HepG2 (cell line): ENCODE results near the gene LMNTD1. TPM values are rescaled to one million over a fixed set of nuclear protein-coding genes. Genes with fewer than 3 reads are reported as not detected.

Experiments
- ATAC-seq: fragments of 200-7000 bp; cut with Tn5 transposase; 3 replicates; pipeline ENCODE4 v1.9.1; 2020; ENCODE audit warnings: mild to moderate bottlenecking, moderate library complexity
- BruUV-seq: library from RNA; stranded (reverse); fragments of 400-500 nt; replicated peaks from 2 replicates; lab custom pipeline; 2021; lab: Mats Ljungman, UMichigan
- CTCF ChIA-PET: fragments of 300-600 bp; formaldehyde crosslinking; extraction: SDS; loops from one replicate; lab custom pipeline; 2021; ENCODE audit warnings: low total read pairs, inconsistent platforms, low intra/inter-chr PET ratio; lab: Yijun Ruan, JAX
- POLR2A ChIA-PET: fragments of 350-600 bp; sonication (Branson Sonifier 250); formaldehyde crosslinking; loops from one replicate; lab custom pipeline; 2020; ENCODE audit warnings: antibody characterized with exemption, inconsistent platforms; lab: Yijun Ruan, JAX
- DNase-seq: peaks from one replicate; pipeline ENCODE4 v3.0.0-alpha.2; 2015; ENCODE audit warnings: low spot score
- FAIRE-seq: peaks from 3 replicates; lab custom pipeline; 2011; peaks lifted over from hg19 to GRCh38; lab: Jason Lieb, UNC
- H2AFZ ChIP-seq: one replicate; pipeline ENCODE4 v1.6.1; 2011; ENCODE audit warnings: low read length, inconsistent platforms
- H3K27ac ChIP-seq: fragments of 300-600 bp; 3 replicates; pipeline ENCODE4 v1.8.0; 2011; ENCODE audit warnings: mixed run types, mild to moderate bottlenecking, mixed read lengths, low read length, inconsistent platforms; ENCODE audit not compliant: insufficient read depth; ENCODE audit errors: extremely low read length
- H3K27me3 ChIP-seq, 2 experiments: fragments of 200-600 bp in 1 of 2; 2 replicates in 1 of 2; 3 replicates in 1 of 2; pipeline versions ENCODE4 v1.6.0 to v1.8.0; 2011; ENCODE audit warnings: low read length in 2 of 2, mild to moderate bottlenecking in 2 of 2, moderate library complexity in 2 of 2, inconsistent platforms in 1 of 2; ENCODE audit not compliant: insufficient read depth in 2 of 2, control insufficient read depth in 1 of 2
- H3K36me3 ChIP-seq, 2 experiments: fragments of 200-600 bp in 1 of 2; replicated peaks in 1 of 2; 2 replicates in 1 of 2; 3 replicates in 1 of 2; pipeline versions ENCODE4 v1.5.1 to v1.8.0; 2011; ENCODE audit warnings: low read length in 2 of 2, inconsistent platforms in 1 of 2; ENCODE audit not compliant: insufficient read depth in 2 of 2, control insufficient read depth in 1 of 2
- H3K4me1 ChIP-seq: 2 replicates; pipeline ENCODE4 v1.5.1; 2012; ENCODE audit warnings: low read length, inconsistent platforms; ENCODE audit not compliant: insufficient read depth
- H3K4me2 ChIP-seq: 2 replicates; pipeline ENCODE4 v1.6.0; 2011; ENCODE audit warnings: low read depth, low read length, inconsistent platforms
- H3K4me3 ChIP-seq, 3 experiments: fragments of 200-600 bp in 1 of 3; sonication (generic), shearing (Covaris generic) in 1 of 3; replicated peaks in 1 of 3; 2 replicates each; pipeline ENCODE4 v1.5.1; 2011 to 2016; ENCODE audit warnings: low read length in 3 of 3, inconsistent platforms in 2 of 3, low read depth in 2 of 3, mild to moderate bottlenecking in 2 of 3, control low read depth in 1 of 3, mixed read lengths in 1 of 3; ENCODE audit not compliant: insufficient read depth in 1 of 3
- H3K79me2 ChIP-seq: one replicate; pipeline ENCODE4 v1.6.1; 2011; ENCODE audit warnings: low read length, inconsistent platforms; ENCODE audit not compliant: insufficient read depth
- H3K9ac ChIP-seq: 2 replicates; pipeline ENCODE4 v1.6.0; 2011; ENCODE audit warnings: mild to moderate bottlenecking, low read depth, low read length, inconsistent platforms; ENCODE audit not compliant: insufficient read depth
- H3K9me3 ChIP-seq: 2 replicates; pipeline ENCODE4 v1.5.1; 2012; ENCODE audit warnings: mild to moderate bottlenecking, low read length
- H4K20me1 ChIP-seq: 2 replicates; pipeline ENCODE4 v1.6.0; 2011; ENCODE audit warnings: inconsistent platforms, mild to moderate bottlenecking, low read length, moderate library complexity; ENCODE audit not compliant: insufficient read depth
- MAFF ChIP-seq: IDR thresholded peaks from 2 replicates; pipeline ENCODE4 v1.6.1; 2011; ENCODE audit warnings: low read depth, low read length, improper control_type of control experiment
- MAFK ChIP-seq, 2 experiments: IDR thresholded peaks in 1 of 2; conservative IDR thresholded peaks in 1 of 2; 2 replicates each; pipeline ENCODE4 v1.6.1; 2011; ENCODE audit warnings: improper control_type of control experiment in 2 of 2, low read length in 2 of 2
- TBL1XR1 ChIP-seq: fragments of 150-350 bp; IDR thresholded peaks from 2 replicates; pipeline ENCODE4 v1.6.1; 2014; ENCODE audit warnings: borderline replicate concordance, low read length; ENCODE audit not compliant: partially characterized antibody
- ZNF556 ChIP-seq: sonication (generic); formaldehyde crosslinking; IDR thresholded peaks from 2 replicates; pipeline ENCODE4 v1.4.0; 2020; ENCODE audit warnings: mild to moderate bottlenecking, missing genetic modification reagents, borderline replicate concordance
- in situ Hi-C: cut with HindIII; loops from 2 replicates; pipeline ENCODE4 v1.10.0; 2017; ENCODE audit warnings: low pct_unique_long_range_greater_than_20kb; ENCODE audit not compliant: extremely low pct_ligation_motif_present
- intact Hi-C: fragments of 100-400 bp; cut with micrococcal nuclease; formaldehyde crosslinking; loops from one replicate; pipeline ENCODE4 v1.10.0; 2022; ENCODE audit not compliant: unreplicated experiment
- polyA plus RNA-seq, 8 experiments: library from polyadenylated mRNA; depleted of rRNA in 3 of 8; stranded (reverse) in 7 of 8; unstranded in 1 of 8; fragments of >200 nt; fragmentation: Illumina TruSeq in 4 of 8; extraction: Trizol in 4 of 8; gene quantifications; 2 replicates each; pipeline versions ENCODE4 v1.2.1 to v1.2.3, GENCODE V29; 2011 to 2016; ENCODE audit warnings: low read depth in 4 of 8, missing spikeins in 1 of 8, mixed read lengths in 1 of 8; ENCODE audit not compliant: insufficient read depth in 1 of 8
- total RNA-seq, 5 experiments: library from RNA; depleted of rRNA; stranded (reverse); fragments of >200 nt; fragmentation: Illumina TruSeq; extraction: Trizol; gene quantifications; 2 replicates each; pipeline ENCODE4 v1.2.3, GENCODE V29; 2016; ENCODE audit warnings: low read depth in 1 of 5
- TF ChIP-seq, protein P1 (sequence below), 2 experiments: fragments of 450-650 bp in 1 of 2; sonication (generic) in 1 of 2; formaldehyde crosslinking in 1 of 2; IDR thresholded peaks; 2 replicates each; pipeline versions ENCODE4 v1.6.1 to v1.8.0; 2016 to 2022; ENCODE audit warnings: antibody characterized with exemption in 1 of 2, mild to moderate bottlenecking in 1 of 2, missing genetic modification reagents in 1 of 2

LMNTD1 gene
- total and polyA plus RNA-seq, 2 of the 13 experiments (the other 11 are each of a cell fraction or from before 2014, with no cell fraction given), result not detected

DNA sequence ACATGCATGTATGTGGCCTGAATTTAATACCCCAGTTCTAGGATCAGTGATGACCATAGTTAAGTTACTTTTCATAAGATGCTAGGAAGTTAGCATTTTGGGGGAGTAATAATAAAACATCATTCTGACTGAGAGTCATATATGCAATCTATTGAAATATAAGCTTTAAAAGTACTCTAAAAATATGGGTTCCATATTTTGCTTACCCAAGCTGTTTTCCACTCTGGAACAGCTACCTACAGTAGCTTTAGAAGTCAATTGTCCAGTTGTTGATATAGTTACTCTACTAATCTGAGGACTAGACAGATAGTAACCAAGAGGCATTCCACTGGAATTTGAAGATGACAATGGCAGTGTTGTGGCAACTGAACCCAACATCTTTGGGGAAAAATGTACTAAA is 4.0 kb downstream of the LMNTD1 start:
- Histone ChIP-seq H3K27me3 (no peaks in the 10 kb centered on the region; a peak in 1 of 5 replicates), H2AFZ (no peak overlapping the region), H3K4me1 (no peaks in the 10 kb centered on the region), H3K4me3 (no peak overlapping the region), H3K79me2 (no peaks in the 10 kb centered on the region), H3K27ac (no peak overlapping the region), H3K9ac (no peak overlapping the region), H3K4me2 (no peak overlapping the region)
- BruUV-seq, result no TSS peak
- DNase-seq (no peak), ATAC-seq (no peak)
- intact Hi-C loops, result no loop called here
- CTCF ChIA-PET, result no interaction called here
- TF ChIP-seq, protein P1, sequence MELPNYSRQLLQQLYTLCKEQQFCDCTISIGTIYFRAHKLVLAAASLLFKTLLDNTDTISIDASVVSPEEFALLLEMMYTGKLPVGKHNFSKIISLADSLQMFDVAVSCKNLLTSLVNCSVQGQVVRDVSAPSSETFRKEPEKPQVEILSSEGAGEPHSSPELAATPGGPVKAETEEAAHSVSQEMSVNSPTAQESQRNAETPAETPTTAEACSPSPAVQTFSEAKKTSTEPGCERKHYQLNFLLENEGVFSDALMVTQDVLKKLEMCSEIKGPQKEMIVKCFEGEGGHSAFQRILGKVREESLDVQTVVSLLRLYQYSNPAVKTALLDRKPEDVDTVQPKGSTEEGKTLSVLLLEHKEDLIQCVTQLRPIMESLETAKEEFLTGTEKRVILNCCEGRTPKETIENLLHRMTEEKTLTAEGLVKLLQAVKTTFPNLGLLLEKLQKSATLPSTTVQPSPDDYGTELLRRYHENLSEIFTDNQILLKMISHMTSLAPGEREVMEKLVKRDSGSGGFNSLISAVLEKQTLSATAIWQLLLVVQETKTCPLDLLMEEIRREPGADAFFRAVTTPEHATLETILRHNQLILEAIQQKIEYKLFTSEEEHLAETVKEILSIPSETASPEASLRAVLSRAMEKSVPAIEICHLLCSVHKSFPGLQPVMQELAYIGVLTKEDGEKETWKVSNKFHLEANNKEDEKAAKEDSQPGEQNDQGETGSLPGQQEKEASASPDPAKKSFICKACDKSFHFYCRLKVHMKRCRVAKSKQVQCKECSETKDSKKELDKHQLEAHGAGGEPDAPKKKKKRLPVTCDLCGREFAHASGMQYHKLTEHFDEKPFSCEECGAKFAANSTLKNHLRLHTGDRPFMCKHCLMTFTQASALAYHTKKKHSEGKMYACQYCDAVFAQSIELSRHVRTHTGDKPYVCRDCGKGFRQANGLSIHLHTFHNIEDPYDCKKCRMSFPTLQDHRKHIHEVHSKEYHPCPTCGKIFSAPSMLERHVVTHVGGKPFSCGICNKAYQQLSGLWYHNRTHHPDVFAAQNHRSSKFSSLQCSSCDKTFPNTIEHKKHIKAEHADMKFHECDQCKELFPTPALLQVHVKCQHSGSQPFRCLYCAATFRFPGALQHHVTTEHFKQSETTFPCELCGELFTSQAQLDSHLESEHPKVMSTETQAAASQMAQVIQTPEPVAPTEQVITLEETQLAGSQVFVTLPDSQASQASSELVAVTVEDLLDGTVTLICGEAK (IDR thresholded peaks at IDR 0.05), result no peak
- TF ChIP-seq, protein P1 (CRISPR knock-in tag; IDR thresholded peaks at IDR 0.05), result no peak
- TF ChIP-seq TBL1XR1 (no peak), ZNF556 (CRISPR knock-in tag) (no peak), MAFF (peak; percentile 41; the same call in 1 of the 2 replicates), MAFK (conservative IDR thresholded peaks at IDR 0.05 in 1 of 2, IDR thresholded peaks at IDR 0.05 in 1 of 2; ENCODE audit: low read length in 2 of 2) (peak; percentile 30 to 78; a peak in 3 of 4 replicates)
- TF ChIP-seq, all 625 proteins: peak for 2
- POLR2A ChIA-PET, result no interaction called here
- no peaks in the 10 kb centered on the region for H3K9me3 ChIP-seq
- in situ Hi-C loops, result no loop called here
- H3K36me3 ChIP-seq, result no peaks in the 10 kb centered on the region
- FAIRE-seq, result no peak
- no peaks in the 10 kb centered on the region for H4K20me1 ChIP-seq
